NK-92 (cell line): ENCODE results near the gene RCAN2.

Experiments used
- DNase-seq: peaks from one replicate; lab custom pipeline; 2025; ENCODE audit not compliant: unreplicated experiment; lab: John Stamatoyannopoulos, UW

RCAN2 gene

DNA sequence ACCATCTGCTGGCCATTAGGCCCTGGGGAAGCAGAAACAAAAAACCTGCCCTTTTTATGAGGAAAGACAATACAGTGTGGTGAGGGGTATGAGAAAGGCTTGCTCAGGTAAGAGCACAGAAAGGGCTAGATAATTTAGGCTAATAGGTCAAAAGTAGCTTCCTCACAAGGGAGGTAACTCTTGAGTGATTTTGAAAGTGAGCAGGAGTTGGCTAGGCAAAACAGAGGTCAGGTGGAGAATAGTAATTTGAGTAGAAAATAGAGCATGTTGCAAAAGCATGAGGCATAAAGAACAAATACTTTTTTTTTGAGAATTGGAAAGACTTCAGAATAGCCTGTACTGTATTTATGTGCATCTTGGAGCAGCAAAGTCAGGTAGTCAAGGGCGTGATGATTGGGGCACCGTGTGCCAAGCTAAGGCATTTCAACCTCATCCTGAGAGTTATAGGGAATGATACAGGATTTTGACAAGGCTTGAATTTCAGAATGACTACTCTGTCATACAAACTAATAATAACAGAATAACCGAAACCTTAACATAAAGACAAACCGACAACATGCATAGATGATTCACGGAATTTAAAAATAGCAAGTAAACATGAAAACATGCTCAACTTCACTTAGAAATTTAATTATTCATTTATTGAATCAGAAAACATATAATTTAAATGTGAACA is 197.5 kb downstream of the RCAN2 start:
- no peak for DNase-seq

DNA sequence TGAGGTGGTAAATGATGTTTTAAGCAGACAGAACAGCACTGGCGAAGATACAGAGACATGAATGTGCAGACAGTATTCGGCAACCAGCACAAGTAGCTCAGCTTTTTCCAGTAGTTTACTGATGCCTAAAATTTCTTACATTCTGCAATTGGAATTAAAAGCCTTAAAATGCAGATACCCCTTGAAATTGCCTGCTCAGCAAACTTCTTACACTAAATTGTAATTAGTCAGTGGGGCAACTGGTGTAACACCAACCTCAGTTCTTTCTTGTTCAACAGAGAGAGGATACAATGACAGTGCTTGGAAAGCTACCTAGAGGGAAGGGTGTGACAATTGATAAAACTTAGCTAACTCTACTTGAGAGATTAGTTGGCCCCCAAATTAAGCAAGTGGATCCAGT is 199.4 kb downstream of the RCAN2 start:
- DNase-seq, result no peak

DNA sequence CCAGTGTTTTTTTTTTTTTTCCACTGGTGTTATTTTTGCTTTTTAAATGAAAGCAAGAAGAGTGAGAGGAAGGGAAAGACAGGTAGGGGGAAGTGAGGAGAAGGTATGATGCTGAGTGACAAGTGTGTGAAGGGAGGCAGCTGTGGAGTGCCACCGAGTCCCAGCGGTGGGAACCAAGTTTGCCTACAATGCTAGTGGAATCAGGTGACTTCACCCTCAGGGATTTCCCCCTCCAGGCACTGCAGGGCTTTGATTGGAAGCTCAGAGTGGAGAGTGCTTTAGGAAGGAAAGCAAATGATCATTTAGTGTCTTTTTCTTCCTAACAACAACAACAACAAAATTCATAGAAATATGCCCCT is 200.0 kb downstream of the RCAN2 start:
- no peak for DNase-seq

DNA sequence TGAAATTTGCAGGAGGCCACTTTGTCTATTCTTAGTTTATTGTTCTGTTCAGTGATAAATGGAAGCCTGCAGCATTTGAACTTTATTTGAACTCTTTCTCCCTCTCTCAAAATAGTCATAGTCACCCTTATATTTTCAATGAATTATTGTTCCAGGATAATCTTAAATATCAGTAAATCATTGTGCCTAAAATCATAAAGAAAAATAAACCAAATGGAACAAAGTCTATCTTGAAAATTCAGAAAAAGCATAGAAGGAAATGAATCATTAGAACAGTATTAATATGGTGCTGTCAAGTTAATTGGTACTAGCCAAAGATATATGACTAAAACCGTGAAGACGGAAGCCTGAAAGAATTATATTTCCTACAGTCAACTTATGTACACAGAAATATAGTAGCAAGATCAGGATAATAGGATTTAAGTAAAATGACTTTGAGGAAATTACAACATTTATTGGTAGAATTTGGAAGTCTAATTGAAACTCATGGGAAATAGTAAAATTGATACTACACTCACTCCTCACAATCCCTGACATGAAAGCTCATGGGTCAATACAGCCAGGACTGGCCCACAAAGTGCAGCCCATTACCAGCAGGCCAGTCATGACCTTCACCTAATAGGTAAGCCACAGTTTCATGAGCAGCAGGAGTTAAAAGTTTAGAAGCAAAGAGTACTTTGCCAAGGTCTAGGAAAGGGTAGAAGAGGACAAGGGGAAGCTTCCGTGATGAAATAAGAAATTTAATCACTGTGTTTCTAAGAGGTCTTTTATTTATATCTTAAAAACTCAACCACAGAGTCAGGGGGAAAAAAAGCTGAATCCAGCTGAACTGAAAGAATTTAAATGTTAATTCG is 200.6 kb downstream of the RCAN2 start:
- DNase-seq, result no peak

DNA sequence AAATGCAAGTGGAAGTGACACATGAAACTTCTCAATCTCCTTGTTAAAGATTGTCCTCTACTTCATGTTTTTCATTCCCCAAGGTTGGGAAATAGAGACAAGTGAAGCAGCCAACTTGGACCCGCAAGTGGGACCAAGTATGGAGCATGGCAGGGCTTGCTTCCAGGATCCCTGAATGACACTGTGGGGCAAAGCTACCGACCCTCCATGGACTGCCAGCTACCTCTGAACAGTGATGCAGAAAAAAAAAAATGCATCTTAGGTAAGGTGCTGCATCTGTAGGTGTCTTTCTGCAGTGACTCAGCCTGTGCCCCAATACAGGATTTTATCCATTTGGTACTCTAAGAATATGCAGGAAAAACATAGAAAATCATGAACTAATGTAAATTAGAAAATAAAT is 201.4 kb downstream of the RCAN2 start:
- DNase-seq, result no peak

DNA sequence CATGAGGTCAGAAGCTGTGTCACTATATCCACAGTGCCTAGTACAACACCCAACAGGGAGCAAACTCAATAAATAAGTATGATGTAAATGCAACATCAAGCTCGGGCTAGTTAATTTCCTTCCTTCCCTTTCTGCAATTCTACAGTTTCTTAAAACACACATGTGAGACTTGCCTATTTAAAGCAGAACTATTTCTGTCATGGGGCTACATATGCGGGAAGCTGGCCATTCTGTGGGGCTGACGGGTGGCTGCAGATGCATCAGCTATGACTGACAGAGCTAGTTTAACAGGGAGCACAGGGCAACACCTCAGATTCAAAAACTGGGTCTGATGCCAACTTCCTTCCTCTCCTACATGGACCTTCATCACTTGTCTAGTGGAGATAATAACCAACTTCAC is 202.4 kb downstream of the RCAN2 start:
- DNase-seq, result no peak

DNA sequence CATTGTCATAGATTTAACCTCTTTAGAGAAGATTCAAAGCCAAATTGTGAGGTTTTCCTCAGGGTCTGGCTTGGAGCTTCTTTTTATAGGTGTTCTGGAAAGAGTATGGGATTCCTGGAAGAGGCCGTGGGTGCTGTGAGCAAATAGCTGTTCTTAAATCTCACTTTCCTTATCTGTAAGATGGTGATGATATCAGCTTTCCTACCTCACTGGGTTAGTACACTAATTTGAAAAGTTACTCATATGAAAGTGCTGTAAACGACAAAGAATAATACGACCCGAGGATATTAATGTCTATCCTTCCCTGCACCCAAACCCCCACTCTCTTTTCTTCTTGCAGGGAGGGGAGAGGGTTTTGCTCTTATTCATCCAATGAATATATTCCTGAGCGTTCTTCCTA is 203.6 kb downstream of the RCAN2 start:
- no peak for DNase-seq

DNA sequence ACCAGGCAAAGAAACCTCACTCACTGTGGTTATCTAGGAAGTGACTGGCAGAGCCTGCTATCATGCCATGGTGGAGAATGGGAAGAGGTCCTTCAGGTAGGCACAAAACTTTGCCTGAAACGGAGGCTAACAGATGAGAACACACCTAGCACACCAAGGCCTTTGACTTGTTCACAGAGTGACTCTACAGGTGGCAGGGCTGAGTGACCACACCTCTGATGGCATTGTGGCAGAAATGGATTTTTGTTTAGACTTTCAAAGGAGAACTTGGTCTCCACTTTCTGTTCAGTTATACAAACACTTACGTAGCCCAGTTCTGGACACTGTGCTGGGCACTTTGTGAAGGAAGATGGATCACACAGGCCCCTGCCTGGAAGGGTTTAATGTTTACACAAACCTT is 204.2 kb downstream of the RCAN2 start:
- DNase-seq, result no peak

DNA sequence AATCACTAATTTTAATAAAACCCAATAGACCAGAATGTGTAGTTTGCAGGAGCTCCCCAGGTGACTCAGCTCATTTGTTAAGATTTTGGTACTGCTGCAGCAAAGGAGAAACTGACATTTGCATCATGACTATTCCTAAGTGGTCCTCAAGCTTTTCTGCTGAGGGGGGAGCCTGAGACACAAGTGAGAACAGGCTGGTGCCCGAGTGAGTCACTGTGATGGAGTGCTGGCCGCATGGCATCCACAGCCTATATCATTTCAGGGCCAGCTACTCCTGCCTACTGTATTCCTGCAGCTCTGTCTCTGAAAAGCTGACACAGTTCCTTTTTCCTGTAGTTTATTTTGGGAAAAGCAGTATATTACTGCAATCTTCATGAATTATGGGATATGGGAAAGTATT is 206.8 kb downstream of the RCAN2 start:
- DNase-seq, result no peak

DNA sequence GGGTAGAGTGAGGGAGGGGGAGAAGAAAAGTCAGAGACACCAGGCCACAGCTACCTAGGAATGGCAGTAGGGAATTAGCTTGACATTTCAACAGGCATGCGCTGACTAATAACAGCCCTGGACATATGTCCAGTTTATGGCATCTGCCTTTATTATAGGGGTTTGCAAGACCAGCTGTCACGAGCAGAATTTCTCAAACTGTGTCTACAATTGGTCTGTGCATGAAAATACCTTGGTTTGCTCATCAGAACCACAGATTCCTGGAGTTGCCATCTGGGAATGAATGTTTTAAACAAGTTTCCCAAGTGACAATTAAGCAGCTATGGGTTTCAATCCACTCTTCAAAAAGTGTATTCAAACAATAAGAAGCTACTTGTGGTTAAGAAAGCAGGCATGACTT is 210.1 kb downstream of the RCAN2 start:
- no peak for DNase-seq

DNA sequence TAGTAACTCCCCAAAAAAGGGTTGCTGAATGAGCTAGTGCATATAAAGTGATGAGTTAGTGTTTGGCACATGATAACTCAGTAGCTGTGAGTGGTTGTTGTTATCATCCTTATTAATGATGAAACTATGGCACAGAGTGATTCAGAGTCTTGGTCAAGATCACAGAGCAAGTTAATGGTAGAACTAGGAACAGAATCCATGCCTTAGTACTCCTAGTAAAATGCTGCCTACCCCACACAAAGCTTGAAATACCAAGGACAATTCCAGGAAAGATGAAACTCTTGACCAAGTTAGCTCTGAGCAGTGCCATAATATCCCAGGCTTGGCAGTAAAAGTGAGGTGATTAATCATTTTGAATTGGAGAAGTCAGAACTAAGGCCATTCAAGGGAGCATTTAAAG is 211.4 kb downstream of the RCAN2 start:
- DNase-seq, result no peak

DNA sequence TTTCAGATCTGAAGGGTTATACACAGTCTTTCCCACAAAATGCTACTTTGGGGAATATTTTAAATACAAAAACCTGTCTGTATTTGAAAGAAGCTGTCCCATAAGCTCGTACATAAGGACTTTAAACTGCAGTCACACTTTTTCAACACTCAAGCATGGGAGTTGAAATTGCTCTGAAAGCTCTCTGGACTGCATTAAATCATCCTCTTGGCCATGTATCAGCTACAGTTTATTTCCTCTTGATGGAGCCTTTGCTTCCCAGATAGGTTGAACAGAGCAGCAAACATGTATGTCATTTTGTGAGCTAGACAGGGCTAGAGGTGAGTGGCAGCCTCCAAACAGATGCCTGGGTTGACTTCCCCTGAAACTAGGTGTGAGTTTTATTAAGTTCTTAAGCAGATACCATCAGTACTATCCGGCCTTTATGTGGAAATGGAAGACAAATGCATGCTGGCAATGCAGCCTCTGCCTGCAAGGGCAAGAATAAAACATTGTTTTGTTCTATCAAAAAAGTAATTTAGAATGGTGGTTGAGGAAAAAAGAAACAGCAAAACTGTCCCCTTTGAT is 214.6 kb downstream of the RCAN2 start:
- DNase-seq, result no peak

DNA sequence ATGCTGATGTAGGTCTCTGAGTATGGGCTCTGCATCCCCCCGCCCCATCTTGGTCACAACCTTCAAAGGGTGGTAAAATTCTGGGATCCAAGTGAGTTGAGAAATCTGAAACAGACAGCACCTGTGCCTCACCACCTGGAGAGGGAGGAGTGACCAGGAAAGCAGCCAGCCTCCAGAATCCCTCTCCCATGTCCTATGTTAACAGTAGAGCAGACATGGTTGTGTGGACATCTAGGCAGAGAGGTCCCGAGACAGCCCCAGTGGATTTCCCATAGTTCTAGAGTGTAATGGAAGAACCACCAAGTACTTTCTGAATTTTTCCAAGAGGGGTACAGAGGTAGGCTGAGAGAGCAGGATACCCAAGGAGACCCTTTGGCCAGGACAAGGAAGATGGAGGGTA is 216.7 kb downstream of the RCAN2 start:
- DNase-seq, result no peak

DNA sequence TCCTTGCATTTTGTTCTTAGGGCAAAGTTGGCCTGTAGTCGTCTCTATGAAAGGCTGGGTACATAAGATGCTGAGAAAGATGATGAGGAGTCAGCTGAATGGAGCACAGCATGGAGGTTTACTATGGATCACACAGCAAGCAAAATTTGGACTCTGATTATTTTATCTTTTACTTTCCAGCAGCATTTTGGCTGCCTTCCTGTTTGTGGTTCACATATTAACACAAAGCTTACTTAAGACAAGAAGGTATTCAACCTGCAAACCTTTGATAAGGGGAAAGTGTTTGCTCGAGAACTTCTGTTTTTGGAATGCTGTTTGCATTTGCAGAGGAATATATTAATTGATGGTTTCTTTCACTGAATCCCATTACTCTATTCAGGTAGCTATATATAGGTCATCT is 217.3 kb downstream of the RCAN2 start:
- no peak for DNase-seq

DNA sequence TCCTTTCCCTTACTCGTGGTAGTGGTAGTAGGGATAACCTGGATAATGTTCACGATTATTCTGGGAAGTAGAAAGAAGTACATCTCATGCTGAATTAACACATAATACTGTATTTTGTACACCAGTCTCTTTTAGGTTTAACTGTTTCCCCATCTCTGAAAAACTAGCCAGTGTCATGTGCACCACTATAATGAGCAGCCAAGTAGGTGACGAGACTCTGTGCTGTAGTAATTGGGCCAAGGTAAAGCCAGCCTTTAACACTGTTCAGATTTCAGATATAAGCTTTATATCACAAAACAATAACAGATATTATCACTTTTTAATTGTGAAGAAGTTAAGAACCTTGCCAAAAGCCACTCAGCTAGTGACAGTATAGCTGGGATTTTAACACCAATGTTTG is 219.5 kb downstream of the RCAN2 start:
- no peak for DNase-seq

DNA sequence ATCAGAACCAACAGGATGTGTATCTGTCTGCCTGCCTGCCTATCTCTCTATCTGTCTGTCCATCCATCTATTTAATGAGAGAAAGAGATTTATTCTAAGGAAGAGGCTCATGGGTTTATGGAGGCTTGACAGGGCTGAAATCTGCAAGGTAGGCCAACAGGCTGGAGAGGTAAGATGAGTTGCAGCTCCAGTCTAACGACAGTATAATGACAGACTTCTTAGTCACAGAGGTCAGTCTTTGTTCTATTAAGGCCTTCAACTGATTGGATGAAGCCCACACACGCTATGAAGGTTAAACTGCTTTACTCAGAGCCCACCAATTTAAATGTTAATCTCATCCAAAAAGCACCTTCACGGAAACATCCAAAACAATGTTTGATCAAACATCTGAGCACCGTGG is 220.1 kb downstream of the RCAN2 start:
- no peak for DNase-seq

DNA sequence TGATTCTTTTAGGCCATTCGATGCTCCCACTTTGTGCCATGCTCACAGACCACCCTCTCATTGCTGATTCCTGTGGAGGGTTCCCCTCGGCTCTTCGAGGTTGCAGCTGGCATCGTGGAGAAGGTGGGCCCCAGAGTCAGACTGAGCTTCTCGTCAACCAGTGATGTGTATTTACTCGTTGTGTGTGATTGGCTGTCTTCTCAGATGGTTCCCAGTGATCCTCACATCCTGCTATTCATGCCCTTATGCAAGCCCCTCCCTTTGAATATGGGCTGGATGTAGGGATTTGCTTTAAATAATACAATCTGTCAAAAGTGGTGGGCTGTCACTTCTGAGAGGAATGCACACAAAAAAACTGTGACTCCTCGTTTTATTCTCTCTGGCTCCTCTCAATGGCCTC is 220.9 kb downstream of the RCAN2 start:
- DNase-seq, result no peak

DNA sequence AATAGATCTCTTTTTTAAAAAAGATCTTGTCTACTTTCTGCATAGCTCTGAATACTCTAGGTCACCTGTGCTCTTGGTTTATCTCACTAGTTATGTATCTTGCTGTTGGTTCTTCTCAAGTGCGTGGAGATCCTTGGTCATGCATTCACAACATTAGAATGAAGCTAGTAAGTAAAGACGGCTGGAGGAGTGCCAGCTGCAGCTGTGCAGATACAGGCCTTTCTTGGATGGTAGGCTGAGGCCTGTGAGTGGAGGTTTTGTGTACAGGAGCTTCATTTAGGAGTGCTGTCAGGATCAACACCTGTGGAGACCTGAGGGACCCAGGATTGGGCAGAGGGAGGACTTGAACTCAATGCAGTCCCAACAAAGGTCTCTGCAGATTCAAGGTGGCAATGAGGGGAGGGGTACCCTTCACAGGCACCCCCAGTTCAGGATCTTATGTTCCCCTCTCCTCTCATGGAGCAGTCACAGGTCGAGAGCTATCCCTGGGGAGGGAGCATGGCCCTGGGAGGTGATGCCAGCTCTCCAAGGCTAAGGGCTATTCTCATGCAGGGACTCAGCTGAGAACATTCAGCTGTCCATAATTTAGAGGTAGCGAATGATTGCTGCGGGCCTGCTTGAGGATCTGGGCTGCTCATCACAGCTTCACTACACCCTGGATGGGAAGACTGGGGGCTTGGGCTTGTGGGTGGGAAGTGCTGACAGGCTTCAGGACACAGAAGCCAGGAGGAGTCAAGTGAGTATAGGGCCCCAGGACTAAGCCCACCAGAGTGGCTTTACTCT is 221.6 kb downstream of the RCAN2 start:
- DNase-seq, result no peak

DNA sequence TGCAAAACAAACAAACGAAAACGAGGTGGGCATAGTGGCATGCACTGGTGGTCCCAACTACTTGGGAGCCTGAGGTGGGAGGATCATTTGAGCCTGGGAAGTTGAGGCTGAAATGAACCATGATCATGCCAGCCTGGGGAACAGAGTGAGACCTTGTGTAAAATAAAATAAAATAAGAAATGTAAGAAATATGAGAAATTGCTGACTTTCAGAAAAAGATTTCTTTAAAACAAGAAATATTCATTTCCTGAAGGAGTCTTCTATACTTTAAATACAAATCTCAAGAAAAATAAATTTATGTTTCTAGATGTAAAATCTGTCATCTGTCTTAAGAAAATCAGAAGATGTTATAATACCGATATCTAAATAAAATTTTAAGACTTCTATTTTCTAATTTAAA is 223.7 kb downstream of the RCAN2 start:
- DNase-seq, result no peak

DNA sequence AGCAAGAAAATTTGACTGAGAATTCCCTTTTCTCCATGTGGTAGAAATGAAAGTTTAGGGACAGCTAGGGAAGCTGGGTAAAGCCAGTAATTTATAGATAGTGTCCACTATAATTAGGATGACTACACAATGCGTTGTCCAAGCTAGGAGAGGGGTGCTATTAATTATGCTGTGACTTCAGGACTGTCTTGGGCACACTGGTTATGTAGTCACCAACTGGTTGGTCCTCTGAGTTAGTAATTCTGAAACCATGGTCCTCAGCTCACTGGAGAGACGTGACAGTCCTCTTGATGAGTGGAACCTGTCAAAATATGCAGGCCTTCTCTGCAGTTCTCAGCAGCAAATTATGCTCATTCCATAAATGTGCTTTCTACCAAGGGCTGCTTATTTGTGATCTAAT is 225.9 kb downstream of the RCAN2 start:
- no peak for DNase-seq

DNA sequence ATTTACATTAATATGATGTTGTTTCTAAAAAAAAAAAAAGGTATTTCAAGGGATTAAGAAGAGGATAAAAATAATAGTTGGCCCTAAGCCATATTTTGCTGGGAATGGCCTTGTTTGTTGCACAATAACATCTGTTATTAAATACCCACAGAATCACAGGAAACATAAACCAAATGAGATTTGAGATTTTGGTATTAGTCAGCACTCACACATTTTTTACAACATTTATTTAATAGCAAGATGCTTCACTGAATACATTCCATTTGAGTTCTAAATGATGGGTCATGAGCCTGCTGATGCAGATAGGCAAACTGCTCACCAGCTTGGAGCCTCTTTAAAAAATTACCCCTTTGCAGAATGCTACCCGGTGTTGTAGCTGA is 227.6 kb downstream of the RCAN2 start:
- DNase-seq, result no peak
